Measurements from ENCODE around the gene EOLA1.
"Not testable (repeated sequence)": the region's sequence is repeated elsewhere in the genome, so short reads cannot be mapped to it uniquely, and the experiment has no call there.

DNA sequence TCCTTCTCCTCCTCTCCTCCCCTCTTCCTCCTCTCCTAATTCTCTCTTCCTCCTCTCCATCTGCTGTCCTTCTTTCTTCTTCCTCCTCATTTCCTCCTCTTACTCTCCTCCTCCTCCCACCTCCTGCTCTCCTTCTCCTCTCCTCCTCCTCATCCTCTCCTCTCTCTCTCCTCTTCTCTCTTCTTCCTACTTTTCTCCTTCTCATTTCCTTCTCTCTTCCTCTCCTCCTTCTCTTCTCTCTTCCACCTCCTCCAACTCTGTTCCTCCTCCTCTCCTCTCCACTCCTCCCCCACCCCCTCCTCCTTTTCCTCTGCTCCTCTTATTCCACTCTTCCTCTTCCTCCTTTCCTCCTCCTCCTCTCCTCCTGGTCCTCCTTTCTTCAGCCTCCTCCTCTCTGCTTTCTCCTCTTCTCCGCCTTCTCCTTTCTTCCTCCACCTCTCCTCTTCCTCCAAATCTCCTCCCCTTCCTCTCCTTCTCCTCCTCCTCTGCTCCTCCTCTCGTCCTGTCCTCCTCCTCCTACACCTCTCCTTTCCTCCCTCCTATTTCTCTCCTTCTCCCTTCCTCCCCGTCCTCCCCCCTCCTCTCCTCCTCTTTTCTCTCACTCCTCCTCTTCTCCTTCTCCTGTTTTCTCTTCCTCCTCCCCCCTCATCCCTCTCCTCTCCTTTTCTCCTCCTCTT, 5.7 kb upstream of the EOLA1 start:
- TF ChIP-seq, protein P1, sequence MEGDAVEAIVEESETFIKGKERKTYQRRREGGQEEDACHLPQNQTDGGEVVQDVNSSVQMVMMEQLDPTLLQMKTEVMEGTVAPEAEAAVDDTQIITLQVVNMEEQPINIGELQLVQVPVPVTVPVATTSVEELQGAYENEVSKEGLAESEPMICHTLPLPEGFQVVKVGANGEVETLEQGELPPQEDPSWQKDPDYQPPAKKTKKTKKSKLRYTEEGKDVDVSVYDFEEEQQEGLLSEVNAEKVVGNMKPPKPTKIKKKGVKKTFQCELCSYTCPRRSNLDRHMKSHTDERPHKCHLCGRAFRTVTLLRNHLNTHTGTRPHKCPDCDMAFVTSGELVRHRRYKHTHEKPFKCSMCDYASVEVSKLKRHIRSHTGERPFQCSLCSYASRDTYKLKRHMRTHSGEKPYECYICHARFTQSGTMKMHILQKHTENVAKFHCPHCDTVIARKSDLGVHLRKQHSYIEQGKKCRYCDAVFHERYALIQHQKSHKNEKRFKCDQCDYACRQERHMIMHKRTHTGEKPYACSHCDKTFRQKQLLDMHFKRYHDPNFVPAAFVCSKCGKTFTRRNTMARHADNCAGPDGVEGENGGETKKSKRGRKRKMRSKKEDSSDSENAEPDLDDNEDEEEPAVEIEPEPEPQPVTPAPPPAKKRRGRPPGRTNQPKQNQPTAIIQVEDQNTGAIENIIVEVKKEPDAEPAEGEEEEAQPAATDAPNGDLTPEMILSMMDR (IDR thresholded peaks at IDR 0.05), result not testable (repeated sequence)
- TF ChIP-seq POLR2A (IDR thresholded peaks at IDR 0.05), result not testable (repeated sequence)
